GM18868 (cell line): ENCODE data around the gene XPNPEP3.

ENCODE experiments used
- ATAC-seq: cut with Tn5 transposase; IDR thresholded peaks from one replicate; pipeline ENCODE4 v1.9.1; 2021; ENCODE audit warnings: mild to moderate bottlenecking, moderate library complexity; ENCODE audit not compliant: unreplicated experiment

XPNPEP3 gene

DNA sequence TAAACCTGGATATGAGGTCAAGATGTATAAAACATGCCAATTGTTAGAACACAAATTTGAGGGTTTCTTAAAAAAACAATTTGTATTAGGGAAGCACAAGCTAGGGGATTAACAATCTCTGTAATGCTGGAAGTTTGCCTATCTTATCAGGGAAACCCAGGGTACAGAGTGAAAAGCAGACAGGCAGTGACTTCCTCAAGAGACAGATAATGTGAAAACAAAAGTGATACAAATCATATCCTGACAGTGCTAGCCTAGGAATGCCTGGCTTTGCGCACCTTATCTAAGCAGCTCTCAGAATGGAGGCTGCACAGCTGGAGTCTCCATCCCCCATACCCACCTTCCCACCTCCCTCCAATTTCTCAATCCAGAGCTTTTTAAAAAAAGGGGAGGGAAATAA lies 71.7 kb downstream of the XPNPEP3 start:
- ATAC-seq: no peak

DNA sequence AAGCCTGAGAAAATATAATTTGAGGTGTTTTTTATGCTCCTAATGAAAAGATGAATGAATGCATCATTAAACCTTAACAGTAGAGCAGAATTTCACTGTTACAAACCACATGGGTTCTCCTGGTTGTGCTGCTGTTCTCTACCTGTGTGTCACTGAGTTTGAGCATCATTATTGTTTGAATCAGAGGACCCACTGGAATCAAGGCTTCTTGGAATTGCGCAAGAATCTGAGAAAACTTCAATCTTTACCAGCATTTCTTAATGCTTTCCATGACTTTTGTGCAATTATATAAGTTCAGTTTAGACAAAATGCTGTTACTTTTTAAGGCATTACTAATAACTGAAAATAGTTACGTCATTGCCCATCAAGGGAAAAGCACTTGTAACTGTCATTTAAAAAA lies 75.4 kb downstream of the XPNPEP3 start:
- no peak for ATAC-seq

DNA sequence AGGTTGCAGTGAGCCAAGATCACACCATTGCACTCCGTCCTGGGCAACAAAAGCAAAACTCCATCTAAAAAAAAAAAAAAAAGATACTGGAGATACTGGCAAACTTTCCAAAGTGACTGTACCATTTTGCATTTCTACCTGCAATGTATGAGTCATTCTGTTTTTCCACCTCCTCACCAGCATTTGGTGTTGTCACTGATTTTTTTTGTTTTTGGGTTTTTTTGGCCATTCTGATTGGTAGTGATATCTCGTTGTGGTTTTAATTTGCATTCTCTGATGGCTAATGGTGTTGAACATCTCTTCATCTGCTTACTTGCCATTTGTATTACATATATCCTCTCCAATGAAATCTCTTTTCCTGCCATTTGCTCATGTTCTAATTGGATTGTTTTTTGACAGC lies 82.3 kb downstream of the XPNPEP3 start:
- ATAC-seq: no peak

DNA sequence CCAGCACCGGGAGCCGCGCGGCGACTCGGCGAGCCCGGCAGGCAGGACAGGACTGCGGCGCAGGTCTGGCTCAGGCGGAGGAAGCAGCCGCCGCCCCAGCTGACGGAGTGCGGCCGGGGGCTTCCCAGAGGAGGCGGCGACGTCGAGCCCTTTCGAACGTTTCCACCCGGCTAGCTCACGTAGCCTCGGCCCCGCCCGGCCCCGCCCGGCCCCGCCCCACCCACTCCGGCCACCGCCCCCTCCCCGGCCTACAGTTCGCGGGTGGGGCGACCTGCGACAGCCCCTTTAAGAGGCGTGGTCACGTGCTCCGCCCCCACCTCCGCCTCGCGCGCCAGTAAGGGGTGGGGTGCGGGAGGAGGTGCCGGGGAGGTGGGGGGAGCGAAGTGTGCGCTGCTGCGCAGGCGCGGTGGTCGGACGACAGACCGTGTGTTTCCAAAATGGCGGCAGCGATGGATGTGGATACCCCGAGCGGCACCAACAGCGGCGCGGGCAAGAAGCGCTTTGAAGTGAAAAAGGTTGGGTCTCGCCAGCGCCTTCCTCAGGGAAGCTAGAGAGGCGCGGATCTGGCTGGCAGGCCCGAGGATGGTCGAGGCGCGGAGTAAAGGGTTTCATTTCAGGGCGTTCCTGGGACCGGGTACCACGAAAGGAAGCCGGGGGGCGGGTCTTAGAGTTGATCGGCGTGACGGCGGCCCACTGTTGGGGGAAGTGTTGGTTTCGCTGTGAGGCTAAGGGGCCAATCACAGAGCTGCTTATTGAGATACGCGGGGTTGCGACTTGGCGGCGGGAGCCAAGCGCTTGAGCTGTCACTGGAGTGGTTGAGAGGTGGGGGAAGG lies 94.2 kb downstream of the XPNPEP3 start, which contains the start of gene RBX1:
Gene RBX1 (plus strand): TSS at position 417 of the 833 bp plus-strand sequence. CDS start 21 bp downstream, at position 438.
- peak; percentile 82 for ATAC-seq

DNA sequence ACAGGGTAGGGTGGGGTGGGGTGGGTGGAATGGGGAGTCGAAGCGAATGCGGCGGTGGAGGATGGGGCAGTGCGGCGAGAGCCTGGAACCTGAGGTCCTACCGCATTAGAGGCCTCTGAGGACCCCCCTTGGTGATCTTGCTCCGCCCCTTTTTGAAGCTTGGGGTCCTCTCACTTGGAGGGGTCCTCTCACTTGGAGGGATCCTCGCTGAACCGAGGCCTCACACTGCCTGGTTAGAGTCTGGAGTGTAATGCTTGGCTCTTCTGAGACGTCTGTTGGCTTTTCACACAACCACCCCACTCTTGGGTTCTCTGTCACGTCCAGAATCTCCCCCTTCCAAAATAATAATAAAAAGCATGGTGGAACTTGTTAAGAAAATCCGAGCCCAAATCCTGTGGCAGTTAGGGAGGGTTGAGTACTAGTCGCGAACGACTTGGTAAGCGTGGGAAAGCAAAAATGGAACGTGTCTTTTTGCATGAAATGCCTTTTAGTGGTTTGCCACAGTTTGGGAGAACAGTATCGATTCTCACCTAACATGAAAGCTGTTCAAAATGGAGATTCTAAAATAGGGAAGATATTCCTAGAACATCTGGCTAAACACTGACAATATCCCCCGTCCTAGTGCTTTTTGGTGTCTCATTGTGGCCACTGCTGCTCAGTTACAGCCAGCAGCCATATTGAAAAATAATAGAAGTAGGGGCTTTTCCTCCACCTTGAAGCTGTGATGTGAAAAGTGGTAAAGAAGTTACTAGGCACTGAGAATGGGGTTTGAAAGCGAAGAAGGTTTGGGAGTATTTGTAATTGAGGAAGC lies 95.1 kb downstream of the XPNPEP3 start:
- no peak for ATAC-seq

DNA sequence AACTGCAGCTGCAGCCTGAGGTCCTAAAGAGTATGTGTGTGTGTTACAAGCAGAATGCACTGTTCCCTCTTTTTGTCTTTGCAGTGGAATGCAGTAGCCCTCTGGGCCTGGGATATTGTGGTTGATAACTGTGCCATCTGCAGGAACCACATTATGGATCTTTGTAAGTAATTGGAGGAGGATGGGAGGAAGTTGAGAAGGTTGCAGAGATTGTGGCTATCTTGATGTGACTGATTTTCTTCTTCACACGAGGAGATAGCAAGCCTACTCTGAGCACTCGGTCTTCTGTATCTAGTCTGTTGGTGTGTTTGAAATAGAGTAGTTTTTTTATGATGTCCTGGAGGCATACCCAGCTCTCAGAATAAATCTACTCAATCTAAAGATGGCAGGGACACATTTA lies 96.5 kb downstream of the XPNPEP3 start:
- ATAC-seq: no peak

DNA sequence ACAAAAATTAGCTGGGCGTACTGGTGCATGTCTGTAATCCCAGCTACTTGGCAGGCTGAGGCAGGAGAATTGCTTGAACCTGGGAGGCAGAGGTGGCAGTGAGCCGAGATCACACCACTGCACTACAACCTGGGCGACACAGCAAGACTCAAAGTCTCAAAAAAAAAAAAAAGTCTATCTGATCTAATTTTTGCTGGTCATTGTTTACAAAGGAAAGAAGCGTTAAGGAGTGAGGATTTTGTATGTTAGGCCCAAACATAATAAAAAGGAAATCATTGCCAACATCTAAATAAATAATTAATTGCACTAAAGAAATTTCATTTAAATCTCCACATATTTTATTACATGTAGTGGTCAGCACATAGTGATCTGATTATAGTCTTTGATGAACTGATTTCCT lies 97.2 kb downstream of the XPNPEP3 start:
- no peak for ATAC-seq

DNA sequence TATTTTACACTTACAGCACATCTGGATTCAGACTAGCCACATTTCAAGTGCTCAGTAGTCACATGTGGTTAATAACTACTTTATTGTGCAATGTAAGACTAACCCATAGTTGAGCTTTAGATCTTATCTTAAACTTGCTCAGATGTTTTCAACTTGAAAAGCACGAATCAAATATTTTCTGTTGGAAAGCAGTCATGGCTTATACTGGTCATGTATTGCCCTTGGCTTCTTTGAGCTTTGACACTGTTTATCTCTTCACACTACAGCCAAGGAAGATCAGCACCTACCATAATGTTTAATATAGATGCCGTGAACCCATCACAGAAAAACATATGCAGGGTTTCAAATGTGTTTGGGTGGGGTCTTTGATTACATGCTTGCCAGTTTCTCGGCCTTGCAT lies 98.6 kb downstream of the XPNPEP3 start:
- no peak for ATAC-seq

DNA sequence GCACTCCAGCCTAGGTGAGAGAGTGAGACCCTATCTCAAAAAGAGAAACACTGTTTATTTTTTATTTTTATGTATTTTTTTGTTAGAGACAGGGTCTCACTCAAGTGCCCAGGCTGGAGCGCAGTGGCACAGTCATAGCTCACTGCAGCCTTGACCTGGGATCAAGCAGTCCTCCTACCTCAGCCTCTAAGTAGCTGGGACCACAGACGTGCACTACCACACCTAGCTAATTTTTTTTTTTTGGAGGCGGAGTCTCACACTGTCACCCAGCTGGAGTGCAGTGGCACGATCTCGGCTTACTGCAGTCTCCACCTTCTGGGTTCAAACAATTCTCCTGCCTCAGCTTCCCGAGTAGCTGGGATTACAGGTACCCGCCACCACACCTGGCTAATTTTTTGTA lies 100.7 kb downstream of the XPNPEP3 start:
- ATAC-seq: no peak

DNA sequence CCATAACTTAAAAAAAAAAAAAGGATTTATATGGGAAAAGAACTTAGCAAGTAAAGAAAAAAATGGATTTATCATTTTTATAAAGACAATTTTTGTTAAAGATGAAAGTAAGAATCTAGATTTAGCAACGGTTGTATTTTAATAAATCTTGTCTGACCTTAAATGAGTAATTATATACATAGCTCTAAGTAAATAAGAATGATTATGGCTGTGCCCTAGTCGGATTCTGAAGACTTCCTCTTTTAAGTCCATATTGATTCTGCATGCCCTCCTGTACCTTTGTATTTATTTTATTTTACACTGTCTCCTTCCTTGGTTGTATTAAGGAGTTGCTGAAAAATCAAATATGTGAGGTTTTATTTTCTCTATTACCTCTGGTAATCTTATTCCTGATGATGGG lies 101.4 kb downstream of the XPNPEP3 start:
- no peak for ATAC-seq

DNA sequence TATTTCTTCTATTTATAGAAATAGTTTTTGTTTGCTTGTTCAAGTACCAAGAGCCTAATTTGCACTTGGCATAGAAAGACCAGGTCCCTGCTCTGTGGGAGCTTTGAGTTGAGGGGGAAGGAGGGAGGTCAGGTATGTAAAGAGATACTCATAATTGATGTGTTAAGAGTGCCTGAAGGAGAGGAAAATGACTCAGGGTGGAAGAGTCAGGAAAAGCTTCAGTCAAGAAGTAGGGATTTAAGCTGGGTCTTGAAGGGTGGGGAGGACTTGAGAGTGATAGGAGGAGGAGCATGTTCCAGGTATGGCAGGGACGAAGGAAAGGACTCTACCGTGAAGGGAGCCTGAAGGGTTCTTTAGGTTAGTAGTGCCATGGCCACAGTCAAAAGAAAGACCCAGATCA lies 103.2 kb downstream of the XPNPEP3 start:
- ATAC-seq: no peak

DNA sequence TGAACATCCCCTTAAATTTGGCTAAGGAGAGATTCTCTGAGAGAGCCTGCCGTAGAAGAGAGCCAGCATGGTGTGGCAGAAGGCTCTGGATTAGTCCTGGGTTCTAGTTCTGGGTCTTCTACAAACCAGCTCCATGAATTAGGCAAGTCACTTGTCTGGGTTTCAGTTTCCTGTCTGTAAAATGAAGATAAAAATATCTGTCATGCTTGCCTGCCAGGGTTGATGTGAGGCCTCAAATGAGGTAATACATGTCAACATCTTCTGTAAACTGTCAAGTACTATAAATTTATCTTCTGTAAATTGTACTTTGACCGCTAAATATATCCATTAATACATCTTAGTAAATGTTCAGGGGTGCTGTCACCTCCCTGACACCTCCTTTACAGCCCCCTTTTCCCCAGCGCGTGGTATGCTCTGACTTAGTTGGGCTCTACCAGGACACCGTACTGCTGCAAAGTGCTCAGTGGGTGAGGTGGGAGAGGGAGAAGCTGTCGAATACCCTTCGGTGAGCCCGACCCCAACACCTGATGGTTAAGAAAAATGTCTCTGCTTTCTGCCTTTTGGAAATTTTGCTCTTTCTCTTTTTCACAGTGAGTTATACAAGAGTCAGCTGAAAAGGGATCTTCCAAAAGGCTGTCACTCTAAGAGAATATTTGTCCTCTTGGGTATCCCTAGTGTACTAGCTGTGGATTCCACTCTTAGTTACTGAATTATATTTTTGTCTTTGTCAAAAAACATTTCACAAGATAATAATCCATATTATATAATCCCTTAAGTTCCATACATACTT lies 109.2 kb downstream of the XPNPEP3 start:
- ATAC-seq: no peak

DNA sequence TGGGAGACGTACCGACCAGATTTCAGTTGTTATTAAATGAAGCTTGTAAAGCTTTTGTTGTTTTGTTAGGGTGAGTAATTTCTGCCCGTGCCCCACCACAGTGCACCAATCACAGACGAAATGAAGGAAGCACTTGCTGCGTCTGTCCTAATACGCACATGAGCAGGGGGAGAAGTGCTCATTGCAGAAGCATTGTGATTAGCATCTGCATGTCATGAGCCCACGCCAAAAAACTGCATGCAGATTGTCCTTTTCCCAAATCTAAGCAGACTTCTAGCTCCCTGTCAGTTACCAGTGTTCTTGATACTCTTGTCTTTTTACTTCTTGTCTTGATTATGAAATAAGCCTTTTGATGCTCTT lies 109.8 kb downstream of the XPNPEP3 start:
- no peak for ATAC-seq

DNA sequence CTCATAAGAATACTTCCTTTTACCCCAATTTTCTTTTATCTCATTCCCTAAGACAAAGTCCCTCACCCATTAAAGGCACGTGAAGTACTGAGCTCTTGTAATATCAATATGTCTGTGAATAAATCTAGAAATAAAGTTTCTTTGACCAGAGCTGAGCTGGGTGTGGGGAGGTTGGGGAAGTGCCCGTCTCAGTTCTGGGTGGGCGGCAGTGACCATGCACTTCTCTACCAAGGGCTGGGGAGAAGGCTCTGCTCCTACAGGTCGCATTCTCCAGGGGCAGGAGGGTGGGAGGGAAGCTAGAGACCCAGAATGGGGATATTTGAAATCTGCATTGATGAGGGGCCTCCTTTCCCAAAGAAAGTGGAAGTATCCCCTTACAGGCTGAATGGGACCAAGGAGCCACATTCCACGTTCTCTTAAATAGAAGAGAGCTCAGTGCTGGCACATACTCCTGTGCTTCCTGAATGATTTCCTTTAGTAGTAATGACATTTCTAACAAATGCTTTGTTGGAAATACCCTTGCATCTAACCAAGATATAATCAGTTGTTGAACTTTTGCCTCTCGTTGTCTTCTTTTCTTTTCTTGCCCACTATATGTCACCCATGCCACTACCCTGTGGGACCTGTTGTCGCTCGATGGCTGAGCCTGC lies 110.3 kb downstream of the XPNPEP3 start:
- no peak for ATAC-seq

DNA sequence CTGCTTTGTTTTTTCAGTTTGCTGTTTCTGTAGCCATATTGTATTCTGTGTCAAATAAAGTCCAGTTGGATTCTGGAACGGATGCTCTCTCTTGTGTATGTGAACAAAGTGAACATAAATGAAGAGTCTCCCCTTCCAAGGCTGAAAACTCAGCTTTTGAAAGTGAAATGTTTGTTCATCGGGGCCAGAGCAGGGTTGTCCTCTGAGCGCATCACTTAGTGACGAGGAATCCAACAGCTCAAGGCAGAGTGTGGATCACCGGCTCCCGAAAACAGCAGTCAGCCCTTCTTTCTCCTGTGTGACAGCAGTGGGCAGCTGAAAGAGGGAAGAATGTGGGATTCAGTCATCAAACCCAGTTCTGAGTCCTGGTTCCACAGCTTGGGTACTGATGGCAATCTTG lies 115.6 kb downstream of the XPNPEP3 start:
- no peak for ATAC-seq

DNA sequence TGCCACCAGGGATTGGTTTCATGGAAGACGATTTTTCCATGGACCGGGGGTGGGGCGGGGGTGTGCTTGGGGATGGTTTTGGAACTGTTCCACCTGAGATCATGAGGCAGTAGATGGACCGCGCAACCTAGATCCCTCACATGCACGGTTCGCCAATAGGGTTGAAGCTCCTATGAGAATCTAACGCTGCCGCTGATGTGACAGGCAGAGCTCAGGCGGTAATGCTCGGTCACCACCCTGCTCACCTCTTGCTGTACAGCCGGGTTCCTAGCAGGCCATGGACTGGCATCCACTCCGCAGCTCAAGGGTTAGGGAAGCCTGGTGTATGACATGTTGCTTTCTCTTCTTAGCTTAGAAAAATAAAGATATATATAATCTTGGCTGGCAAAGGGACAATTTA lies 116.2 kb downstream of the XPNPEP3 start:
- no peak for ATAC-seq

DNA sequence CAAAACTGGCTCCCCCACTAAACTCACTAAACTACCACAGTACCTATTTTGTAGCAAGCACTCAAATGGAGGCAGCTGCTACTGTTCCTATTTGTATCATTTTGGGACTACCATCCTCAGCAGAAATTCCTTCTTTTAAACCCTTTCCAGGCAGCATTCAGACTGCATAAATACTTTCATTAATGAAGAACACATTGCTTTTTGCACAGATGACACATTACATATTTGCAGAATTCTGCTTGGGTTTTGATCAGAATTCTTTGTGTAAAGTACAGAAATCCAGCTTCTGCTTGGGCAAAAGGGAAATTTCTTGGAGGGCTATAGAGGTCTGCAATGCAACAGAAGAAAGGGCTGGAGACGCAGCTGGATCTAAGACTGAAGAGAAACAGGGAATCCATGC lies 118.4 kb downstream of the XPNPEP3 start:
- no peak for ATAC-seq

DNA sequence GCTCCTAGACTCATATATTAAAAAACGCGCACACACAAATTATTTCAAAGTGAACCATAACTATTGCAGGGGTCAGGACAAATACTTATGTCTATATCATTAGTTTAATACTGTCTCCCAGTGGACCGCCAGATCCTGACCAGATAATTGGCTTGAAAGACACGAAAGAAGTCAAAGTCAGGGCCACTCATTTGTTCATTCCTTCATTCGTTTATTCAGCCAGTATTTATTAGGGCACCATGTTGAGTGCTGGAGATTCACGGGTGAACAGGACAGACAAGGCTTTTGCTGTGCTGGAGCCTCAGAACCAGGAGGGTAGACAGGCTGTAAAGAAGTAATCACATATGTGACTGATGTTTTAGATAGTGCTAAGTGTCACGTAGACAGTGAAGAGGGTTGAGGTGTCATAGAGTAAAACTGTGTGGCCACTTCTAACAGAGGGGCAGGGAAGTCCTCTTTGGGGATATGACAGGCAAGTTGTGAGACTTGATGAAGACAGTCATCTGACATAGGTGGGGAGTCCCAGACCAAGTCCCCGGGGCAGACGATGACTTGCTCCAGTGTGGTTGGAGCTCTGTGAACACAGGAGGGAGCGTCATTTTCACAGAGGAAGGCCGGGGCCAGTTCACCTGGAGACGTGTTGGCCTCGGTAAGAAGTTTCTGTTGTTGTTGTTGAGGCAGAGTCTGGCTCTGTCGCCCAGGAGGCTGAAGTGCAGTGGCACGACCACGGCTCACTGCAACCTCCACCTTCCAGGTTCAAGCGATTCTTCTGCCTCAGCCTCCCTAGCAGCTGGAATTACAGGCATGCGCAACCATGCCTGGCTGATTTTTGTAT lies 120.1 kb downstream of the XPNPEP3 start:
- no peak for ATAC-seq

DNA sequence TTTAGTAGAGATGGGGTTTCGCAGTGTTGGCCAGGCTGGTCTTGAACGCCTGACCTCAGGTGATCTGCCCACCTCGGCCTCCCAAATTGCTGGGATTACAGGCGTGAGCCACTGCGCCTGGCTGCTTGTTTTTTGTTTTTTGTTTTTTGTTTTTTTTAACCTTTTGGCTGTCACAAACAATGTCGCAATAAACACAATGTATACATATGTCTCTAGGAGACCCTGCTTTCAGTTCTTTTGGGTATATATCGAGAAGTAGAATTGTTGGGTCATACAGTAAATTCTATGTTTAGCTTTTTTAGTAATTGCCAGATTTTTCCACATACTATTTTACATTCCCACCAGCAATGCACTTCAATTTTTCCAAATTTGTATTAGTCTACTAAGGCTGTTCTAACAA lies 122.2 kb downstream of the XPNPEP3 start:
- no peak for ATAC-seq

DNA sequence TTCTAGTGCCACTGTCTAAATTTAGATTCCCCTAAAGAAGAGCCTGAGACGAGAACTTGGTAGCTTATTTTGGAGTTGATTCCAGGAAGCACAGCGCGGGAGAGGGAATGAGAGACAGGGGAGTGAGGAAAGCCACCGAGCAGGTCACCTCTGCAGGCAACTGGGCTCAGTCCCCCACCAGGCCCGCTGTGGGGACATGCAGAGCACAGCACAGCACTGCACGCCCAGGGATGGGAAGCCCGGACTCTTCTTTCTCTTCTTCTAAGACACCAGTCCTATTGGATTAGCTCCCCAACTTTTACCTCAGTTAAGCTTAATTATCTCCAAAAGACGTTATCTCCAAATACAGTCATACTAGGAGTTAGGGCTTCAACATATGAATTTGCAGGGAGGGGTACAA lies 122.9 kb downstream of the XPNPEP3 start:
- ATAC-seq: no peak
